Keratinocyte (primary cell): ENCODE data around the gene TMEM184A. TPM values are rescaled to one million over a fixed set of nuclear protein-coding genes. Genes with fewer than 3 reads are reported as not detected.

Experiments
- DNase-seq: peaks from one replicate; pipeline ENCODE4 v3.0.0-alpha.2; 2011; ENCODE audit warnings: low read depth, missing footprints, low spot score
- FAIRE-seq: peaks from 2 replicates; lab custom pipeline; 2011; peaks lifted over from hg19 to GRCh38; lab: Jason Lieb, UNC
- H2AFZ ChIP-seq: 2 replicates; pipeline ENCODE4 v1.6.0; 2012; ENCODE audit warnings: low read length, control low read depth, inconsistent platforms; ENCODE audit not compliant: control insufficient read depth
- H3K27ac ChIP-seq: 2 replicates; pipeline ENCODE4 v1.5.1; 2011; ENCODE audit warnings: low read length; ENCODE audit not compliant: control insufficient read depth, insufficient read depth
- H3K27me3 ChIP-seq: 3 replicates; pipeline ENCODE4 v1.6.0; 2011; ENCODE audit warnings: low read length; ENCODE audit not compliant: control insufficient read depth, insufficient read depth; ENCODE audit errors: extremely low read depth
- H3K36me3 ChIP-seq, 2 experiments: 2 replicates in 1 of 2; 3 replicates in 1 of 2; pipeline ENCODE4 v1.5.1; 2011; ENCODE audit warnings: low read length in 2 of 2, mild to moderate bottlenecking in 1 of 2; ENCODE audit not compliant: control insufficient read depth in 2 of 2, insufficient read depth in 2 of 2; ENCODE audit errors: extremely low read depth in 1 of 2
- H3K4me1 ChIP-seq: 3 replicates; pipeline ENCODE4 v1.5.1; 2011; ENCODE audit warnings: low read length; ENCODE audit not compliant: control insufficient read depth, insufficient read depth; ENCODE audit errors: extremely low read depth
- H3K4me2 ChIP-seq: 3 replicates; pipeline ENCODE4 v1.6.0; 2011; ENCODE audit warnings: low read depth, low read length; ENCODE audit not compliant: control insufficient read depth, insufficient read depth; ENCODE audit errors: extremely low read depth
- H3K4me3 ChIP-seq, 3 experiments: fragments of 200-600 bp in 1 of 3; sonication (generic) in 1 of 3; 2 replicates in 2 of 3; 3 replicates in 1 of 3; pipeline ENCODE4 v1.5.1; 2011 to 2016; ENCODE audit warnings: low read length in 3 of 3, mild to moderate bottlenecking in 3 of 3, control low read depth in 2 of 3, inconsistent platforms in 1 of 3, low read depth in 1 of 3, mixed read lengths in 1 of 3, mixed run types in 1 of 3, moderate library complexity in 1 of 3; ENCODE audit not compliant: control insufficient read depth in 2 of 3, insufficient read depth in 2 of 3; ENCODE audit errors: extremely low read depth in 1 of 3
- H3K79me2 ChIP-seq: 2 replicates; pipeline ENCODE4 v1.6.0; 2012; ENCODE audit warnings: low read length; ENCODE audit not compliant: control insufficient read depth, insufficient read depth
- H3K9ac ChIP-seq: 3 replicates; pipeline ENCODE4 v1.6.0; 2011; ENCODE audit warnings: low read length; ENCODE audit not compliant: control insufficient read depth, insufficient read depth; ENCODE audit errors: extremely low read depth
- H3K9me1 ChIP-seq: 3 replicates; pipeline ENCODE4 v1.6.0; 2011; ENCODE audit warnings: low read length; ENCODE audit not compliant: control insufficient read depth, insufficient read depth; ENCODE audit errors: extremely low read depth
- H3K9me3 ChIP-seq: 2 replicates; pipeline ENCODE4 v1.5.1; 2012; ENCODE audit warnings: low read depth, low read length; ENCODE audit not compliant: control insufficient read depth
- H4K20me1 ChIP-seq: 3 replicates; pipeline ENCODE4 v1.6.0; 2011; ENCODE audit warnings: low read length; ENCODE audit not compliant: control insufficient read depth, insufficient read depth; ENCODE audit errors: extremely low read depth
- EZH2 ChIP-seq: IDR thresholded peaks from one replicate; pipeline ENCODE4 v1.6.1; 2012; ENCODE audit warnings: inconsistent platforms, mild to moderate bottlenecking, low read length, moderate library complexity
- dilution Hi-C: fragments of 300-500 bp; cut with MboI; formaldehyde crosslinking; loops from one replicate; pipeline ENCODE4 v1.7.0; 2020; ENCODE audit warnings: low sequenced_read_pairs; ENCODE audit not compliant: extremely low pct_ligation_motif_present
- polyA plus RNA-seq, 5 experiments: library from polyadenylated mRNA; depleted of rRNA in 3 of 5; stranded (reverse) in 3 of 5; stranded (forward) in 1 of 5; unstranded in 1 of 5; fragments of >200 nt; gene quantifications; 1 replicate in 1 of 5; 2 replicates in 3 of 5; 3 replicates in 1 of 5; pipeline versions ENCODE4 v1.2.1 to v1.2.3, GENCODE V29; 2011 to 2012; ENCODE audit warnings: missing spikeins in 2 of 5, low read depth in 1 of 5, low replicate concordance in 1 of 5
- TF ChIP-seq, protein P1 (sequence below), 3 experiments: IDR thresholded peaks in 1 of 3; conservative IDR thresholded peaks in 1 of 3; optimal IDR thresholded peaks in 1 of 3; 2 replicates in 2 of 3; 3 replicates in 1 of 3; pipeline versions ENCODE3 to v1.5.1; 2011; ENCODE audit warnings: low read length in 3 of 3, mild to moderate bottlenecking in 3 of 3, moderate library complexity in 2 of 3, control low read depth in 1 of 3, inconsistent platforms in 1 of 3; ENCODE audit not compliant: insufficient read depth in 2 of 3; ENCODE audit errors: extremely low read depth in 1 of 3

The TMEM184A gene
- polyA plus RNA-seq, 1 donor (not counting 4 experiments of a cell fraction or from before 2014, with no cell fraction given), result 2.9 TPM

DNA sequence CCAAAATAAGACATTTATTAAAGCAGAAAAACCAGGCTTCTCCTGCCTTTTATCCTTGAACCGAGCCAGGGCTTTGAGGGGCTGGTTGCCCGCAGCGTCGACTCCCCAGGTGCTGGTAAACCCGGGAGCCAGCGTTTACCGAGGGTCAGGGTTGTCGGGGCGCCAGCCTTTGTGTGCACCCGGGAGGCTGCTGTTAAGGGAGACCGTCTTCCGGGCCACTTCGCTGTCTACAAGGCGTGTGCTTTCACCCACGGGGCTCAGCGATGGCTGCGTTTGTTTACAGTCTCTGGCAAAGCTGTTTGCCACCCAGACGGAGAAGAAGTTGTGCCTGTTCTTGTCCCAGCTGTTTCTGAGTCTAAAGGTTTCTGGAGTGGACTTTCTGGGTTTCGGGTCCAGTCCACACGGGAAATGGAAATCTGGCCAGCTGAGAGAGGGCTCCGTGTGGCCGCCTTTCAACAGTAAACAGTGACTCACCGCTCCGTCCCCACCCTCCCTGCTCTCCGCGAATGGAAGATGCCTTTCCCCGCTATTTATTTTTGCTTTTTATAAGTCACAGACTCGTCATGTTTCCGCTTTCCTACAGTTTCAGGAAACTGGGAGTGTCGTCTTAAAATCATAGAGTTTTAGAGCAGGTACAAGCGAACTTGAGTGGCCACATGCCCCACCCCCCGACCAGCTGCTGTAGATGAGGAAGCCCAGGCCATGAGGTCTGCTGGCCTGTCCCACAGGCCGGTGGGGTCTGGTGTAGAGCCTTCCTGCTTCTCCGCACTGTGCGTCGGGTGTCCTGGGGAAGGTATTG lies 23.4 kb downstream of the TMEM184A start:
- peaks cover 3% of the 10 kb centered on the region for H3K9me1 ChIP-seq
- no peak overlapping the region for H2AFZ ChIP-seq
- peak overlapping the region; percentile 86 for H3K9ac ChIP-seq
- peak overlapping the region; percentile 90 for H3K27ac ChIP-seq
- peaks cover 46% of the 10 kb centered on the region for H3K4me1 ChIP-seq
- no peak for TF ChIP-seq EZH2
- TF ChIP-seq, protein P1, sequence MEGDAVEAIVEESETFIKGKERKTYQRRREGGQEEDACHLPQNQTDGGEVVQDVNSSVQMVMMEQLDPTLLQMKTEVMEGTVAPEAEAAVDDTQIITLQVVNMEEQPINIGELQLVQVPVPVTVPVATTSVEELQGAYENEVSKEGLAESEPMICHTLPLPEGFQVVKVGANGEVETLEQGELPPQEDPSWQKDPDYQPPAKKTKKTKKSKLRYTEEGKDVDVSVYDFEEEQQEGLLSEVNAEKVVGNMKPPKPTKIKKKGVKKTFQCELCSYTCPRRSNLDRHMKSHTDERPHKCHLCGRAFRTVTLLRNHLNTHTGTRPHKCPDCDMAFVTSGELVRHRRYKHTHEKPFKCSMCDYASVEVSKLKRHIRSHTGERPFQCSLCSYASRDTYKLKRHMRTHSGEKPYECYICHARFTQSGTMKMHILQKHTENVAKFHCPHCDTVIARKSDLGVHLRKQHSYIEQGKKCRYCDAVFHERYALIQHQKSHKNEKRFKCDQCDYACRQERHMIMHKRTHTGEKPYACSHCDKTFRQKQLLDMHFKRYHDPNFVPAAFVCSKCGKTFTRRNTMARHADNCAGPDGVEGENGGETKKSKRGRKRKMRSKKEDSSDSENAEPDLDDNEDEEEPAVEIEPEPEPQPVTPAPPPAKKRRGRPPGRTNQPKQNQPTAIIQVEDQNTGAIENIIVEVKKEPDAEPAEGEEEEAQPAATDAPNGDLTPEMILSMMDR (optimal IDR thresholded peaks at IDR 0.05 in 1 of 3, IDR thresholded peaks at IDR 0.05 in 1 of 3, conservative IDR thresholded peaks at IDR 0.05 in 1 of 3; ENCODE audit: extremely low read depth in 1 of 3, insufficient read depth in 2 of 3, low read length in 3 of 3), result no peak
- H3K4me3 ChIP-seq, result peak overlapping the region; percentile 80 to 89 (median 80)
- H3K27me3 ChIP-seq, result no peaks in the 10 kb centered on the region
- dilution Hi-C loops, result no loop called here
- FAIRE-seq (peak; percentile 95), DNase-seq (peak; percentile 84)
- no peaks in the 10 kb centered on the region for H3K9me3 ChIP-seq
- peaks cover 4 to 8% of the 10 kb centered on the region in 2 experiments for H3K36me3 ChIP-seq
- H3K4me2 ChIP-seq, result peak overlapping the region; percentile 83
- H3K79me2 ChIP-seq, result peaks cover 51% of the 10 kb centered on the region
- H4K20me1 ChIP-seq, result peaks cover 9% of the 10 kb centered on the region

- dilution Hi-C loops, result no loop called here
- no peak for FAIRE-seq
- no peaks in the 10 kb centered on the region for H3K9me3 ChIP-seq
- H3K4me1 ChIP-seq, result peaks cover 45% of the 10 kb centered on the region
- peak overlapping the region; percentile 86 for H3K9ac ChIP-seq
- no peaks in the 10 kb centered on the region for H3K27me3 ChIP-seq
- H3K36me3 ChIP-seq, result peaks cover 4 to 8% of the 10 kb centered on the region in 2 experiments
- H3K4me2 ChIP-seq, result peak overlapping the region; percentile 83
- H3K79me2 ChIP-seq, result peaks cover 47% of the 10 kb centered on the region
- TF ChIP-seq, protein P1 (optimal IDR thresholded peaks at IDR 0.05 in 1 of 3, IDR thresholded peaks at IDR 0.05 in 1 of 3, conservative IDR thresholded peaks at IDR 0.05 in 1 of 3; ENCODE audit: extremely low read depth in 1 of 3, insufficient read depth in 2 of 3, low read length in 3 of 3), result no peak
- no peak for TF ChIP-seq EZH2
- peak overlapping the region; percentile 80 to 89 (median 80) for H3K4me3 ChIP-seq
- H4K20me1 ChIP-seq, result peaks cover 9% of the 10 kb centered on the region
- peaks cover 3% of the 10 kb centered on the region for H3K9me1 ChIP-seq
- DNase-seq, result no peak
- H3K27ac ChIP-seq, result peak overlapping the region; percentile 90
- no peak overlapping the region for H2AFZ ChIP-seq
Observed at GRCh38 chr7:1531979-1532455, 24.0 kb downstream of the TMEM184A start.
